WTC11 (cell line): ENCODE measurements around the gene TNFRSF6B.
A peak's percentile ranks its signal among the peaks of the same experiment; 100 is the strongest.

Source experiments
- ETV6 ChIP-seq: sonication (generic); formaldehyde crosslinking; IDR thresholded peaks from 2 replicates; pipeline ENCODE4 v1.8.1; 2022; ENCODE audit warnings: mild to moderate bottlenecking, missing genetic modification reagents
- FOXJ3 ChIP-seq: sonication (generic); formaldehyde crosslinking; IDR thresholded peaks from 2 replicates; pipeline ENCODE4 v1.9.0; 2021; ENCODE audit warnings: missing genetic modification reagents, mild to moderate bottlenecking, borderline replicate concordance
- HMGA2 ChIP-seq: fragments of 250-450 bp; sonication (Bioruptor Pico); IDR thresholded peaks from 2 replicates; pipeline ENCODE4 v1.4.0; 2021; ENCODE audit warnings: mild to moderate bottlenecking, moderate library complexity
- ZNF263 ChIP-seq: sonication (generic); formaldehyde crosslinking; IDR thresholded peaks from 2 replicates; pipeline ENCODE4 v1.8.1; 2022; ENCODE audit warnings: low read depth, mild to moderate bottlenecking, moderate library complexity, missing genetic modification reagents
- ZNF396 ChIP-seq: fragments of 250-450 bp; sonication (Bioruptor Pico); IDR thresholded peaks from 2 replicates; pipeline ENCODE4 v1.8.0; 2021; ENCODE audit warnings: mild to moderate bottlenecking, moderate library complexity, borderline replicate concordance
- ZNF423 ChIP-seq: fragments of 250-450 bp; sonication (Bioruptor Pico); IDR thresholded peaks from 2 replicates; pipeline ENCODE4 v2.1.2; 2022; ENCODE audit warnings: mild to moderate bottlenecking, moderate library complexity
- TF ChIP-seq, protein P1 (sequence below): fragments of 200-600 bp; IDR thresholded peaks from 2 replicates; pipeline ENCODE4 v1.8.0; 2022; ENCODE audit warnings: antibody characterized with exemption
- TF ChIP-seq, protein P2 (sequence below): sonication (generic); formaldehyde crosslinking; IDR thresholded peaks from 2 replicates; pipeline ENCODE4 v1.8.1; 2022; ENCODE audit warnings: low read depth, missing genetic modification reagents, borderline replicate concordance
- TF ChIP-seq, protein P3 (sequence below): sonication (generic); formaldehyde crosslinking; conservative IDR thresholded peaks from 2 replicates; pipeline ENCODE4 v1.8.1; 2022; ENCODE audit warnings: mild to moderate bottlenecking, missing genetic modification reagents
- TF ChIP-seq, protein P4 (sequence below): sonication (generic); formaldehyde crosslinking; IDR thresholded peaks from 2 replicates; pipeline ENCODE4 v1.8.1; 2023; ENCODE audit warnings: mild to moderate bottlenecking, missing genetic modification reagents, moderate library complexity
- TF ChIP-seq, protein P5 (sequence below): sonication (generic); formaldehyde crosslinking; IDR thresholded peaks from 2 replicates; pipeline ENCODE4 v1.8.0; 2023; ENCODE audit warnings: missing genetic modification reagents

DNA sequence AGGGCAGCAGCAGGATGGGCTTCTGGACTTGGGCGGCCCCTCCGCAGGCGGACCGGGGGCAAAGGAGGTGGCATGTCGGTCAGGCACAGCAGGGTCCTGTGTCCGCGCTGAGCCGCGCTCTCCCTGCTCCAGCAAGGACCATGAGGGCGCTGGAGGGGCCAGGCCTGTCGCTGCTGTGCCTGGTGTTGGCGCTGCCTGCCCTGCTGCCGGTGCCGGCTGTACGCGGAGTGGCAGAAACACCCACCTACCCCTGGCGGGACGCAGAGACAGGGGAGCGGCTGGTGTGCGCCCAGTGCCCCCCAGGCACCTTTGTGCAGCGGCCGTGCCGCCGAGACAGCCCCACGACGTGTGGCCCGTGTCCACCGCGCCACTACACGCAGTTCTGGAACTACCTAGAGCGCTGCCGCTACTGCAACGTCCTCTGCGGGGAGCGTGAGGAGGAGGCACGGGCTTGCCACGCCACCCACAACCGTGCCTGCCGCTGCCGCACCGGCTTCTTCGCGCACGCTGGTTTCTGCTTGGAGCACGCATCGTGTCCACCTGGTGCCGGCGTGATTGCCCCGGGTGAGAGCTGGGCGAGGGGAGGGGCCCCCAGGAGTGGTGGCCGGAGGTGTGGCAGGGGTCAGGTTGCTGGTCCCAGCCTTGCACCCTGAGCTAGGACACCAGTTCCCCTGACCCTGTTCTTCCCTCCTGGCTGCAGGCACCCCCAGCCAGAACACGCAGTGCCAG, at the start of gene TNFRSF6B:
- TF ChIP-seq FOXJ3 (CRISPR knock-in tag) (no peak), ZNF423 (CRISPR knock-in tag) (no peak), ZNF396 (CRISPR knock-in tag) (no peak), HMGA2 (CRISPR knock-in tag) (no peak), ETV6 (CRISPR knock-in tag) (peak; percentile 63), ZNF263 (no peak)
- TF ChIP-seq, protein P1, sequence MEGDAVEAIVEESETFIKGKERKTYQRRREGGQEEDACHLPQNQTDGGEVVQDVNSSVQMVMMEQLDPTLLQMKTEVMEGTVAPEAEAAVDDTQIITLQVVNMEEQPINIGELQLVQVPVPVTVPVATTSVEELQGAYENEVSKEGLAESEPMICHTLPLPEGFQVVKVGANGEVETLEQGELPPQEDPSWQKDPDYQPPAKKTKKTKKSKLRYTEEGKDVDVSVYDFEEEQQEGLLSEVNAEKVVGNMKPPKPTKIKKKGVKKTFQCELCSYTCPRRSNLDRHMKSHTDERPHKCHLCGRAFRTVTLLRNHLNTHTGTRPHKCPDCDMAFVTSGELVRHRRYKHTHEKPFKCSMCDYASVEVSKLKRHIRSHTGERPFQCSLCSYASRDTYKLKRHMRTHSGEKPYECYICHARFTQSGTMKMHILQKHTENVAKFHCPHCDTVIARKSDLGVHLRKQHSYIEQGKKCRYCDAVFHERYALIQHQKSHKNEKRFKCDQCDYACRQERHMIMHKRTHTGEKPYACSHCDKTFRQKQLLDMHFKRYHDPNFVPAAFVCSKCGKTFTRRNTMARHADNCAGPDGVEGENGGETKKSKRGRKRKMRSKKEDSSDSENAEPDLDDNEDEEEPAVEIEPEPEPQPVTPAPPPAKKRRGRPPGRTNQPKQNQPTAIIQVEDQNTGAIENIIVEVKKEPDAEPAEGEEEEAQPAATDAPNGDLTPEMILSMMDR, result no peak
- TF ChIP-seq, protein P2, sequence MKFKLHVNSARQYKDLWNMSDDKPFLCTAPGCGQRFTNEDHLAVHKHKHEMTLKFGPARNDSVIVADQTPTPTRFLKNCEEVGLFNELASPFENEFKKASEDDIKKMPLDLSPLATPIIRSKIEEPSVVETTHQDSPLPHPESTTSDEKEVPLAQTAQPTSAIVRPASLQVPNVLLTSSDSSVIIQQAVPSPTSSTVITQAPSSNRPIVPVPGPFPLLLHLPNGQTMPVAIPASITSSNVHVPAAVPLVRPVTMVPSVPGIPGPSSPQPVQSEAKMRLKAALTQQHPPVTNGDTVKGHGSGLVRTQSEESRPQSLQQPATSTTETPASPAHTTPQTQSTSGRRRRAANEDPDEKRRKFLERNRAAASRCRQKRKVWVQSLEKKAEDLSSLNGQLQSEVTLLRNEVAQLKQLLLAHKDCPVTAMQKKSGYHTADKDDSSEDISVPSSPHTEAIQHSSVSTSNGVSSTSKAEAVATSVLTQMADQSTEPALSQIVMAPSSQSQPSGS, result no peak
- TF ChIP-seq, protein P3, sequence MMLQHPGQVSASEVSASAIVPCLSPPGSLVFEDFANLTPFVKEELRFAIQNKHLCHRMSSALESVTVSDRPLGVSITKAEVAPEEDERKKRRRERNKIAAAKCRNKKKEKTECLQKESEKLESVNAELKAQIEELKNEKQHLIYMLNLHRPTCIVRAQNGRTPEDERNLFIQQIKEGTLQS (CRISPR knock-in tag), result no peak
- TF ChIP-seq, protein P4, sequence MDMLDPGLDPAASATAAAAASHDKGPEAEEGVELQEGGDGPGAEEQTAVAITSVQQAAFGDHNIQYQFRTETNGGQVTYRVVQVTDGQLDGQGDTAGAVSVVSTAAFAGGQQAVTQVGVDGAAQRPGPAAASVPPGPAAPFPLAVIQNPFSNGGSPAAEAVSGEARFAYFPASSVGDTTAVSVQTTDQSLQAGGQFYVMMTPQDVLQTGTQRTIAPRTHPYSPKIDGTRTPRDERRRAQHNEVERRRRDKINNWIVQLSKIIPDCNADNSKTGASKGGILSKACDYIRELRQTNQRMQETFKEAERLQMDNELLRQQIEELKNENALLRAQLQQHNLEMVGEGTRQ, result no peak
- TF ChIP-seq, protein P5, sequence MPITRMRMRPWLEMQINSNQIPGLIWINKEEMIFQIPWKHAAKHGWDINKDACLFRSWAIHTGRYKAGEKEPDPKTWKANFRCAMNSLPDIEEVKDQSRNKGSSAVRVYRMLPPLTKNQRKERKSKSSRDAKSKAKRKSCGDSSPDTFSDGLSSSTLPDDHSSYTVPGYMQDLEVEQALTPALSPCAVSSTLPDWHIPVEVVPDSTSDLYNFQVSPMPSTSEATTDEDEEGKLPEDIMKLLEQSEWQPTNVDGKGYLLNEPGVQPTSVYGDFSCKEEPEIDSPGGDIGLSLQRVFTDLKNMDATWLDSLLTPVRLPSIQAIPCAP (CRISPR knock-in tag), result no peak
